HG03575 (cell line): Measurements from ENCODE around the gene DHRS3.
"Not testable (repeated sequence)": the region's sequence is repeated elsewhere in the genome, so short reads cannot be mapped to it uniquely, and the experiment has no call there.

Experiments used
- ATAC-seq: cut with Tn5 transposase; IDR thresholded peaks from one replicate; pipeline ENCODE4 v1.9.1; 2021; ENCODE audit not compliant: unreplicated experiment, insufficient number of reproducible peaks, low FRiP score; ENCODE audit errors: extremely low read depth

Gene DHRS3

GRCh38 chr1:12584900-12585525, 33.0 kb downstream of the DHRS3 start:
- ATAC-seq, result no peak

- ATAC-seq, result no peak
Measured at GRCh38 chr1:12583484-12583883, 34.5 kb downstream of the DHRS3 start.

- no peak for ATAC-seq
Measured at GRCh38 chr1:12582649-12583048, 35.4 kb downstream of the DHRS3 start.

- ATAC-seq, result no peak
Measured at GRCh38 chr1:12581179-12581578, 36.8 kb downstream of the DHRS3 start.

- no peak for ATAC-seq
Measured at GRCh38 chr1:12580054-12580887, 37.7 kb downstream of the DHRS3 start.

GRCh38 chr1:12578860-12579422, 39.1 kb downstream of the DHRS3 start:
- ATAC-seq, result no peak

- ATAC-seq, result no peak
Measured at GRCh38 chr1:12577020-12577419, 41.0 kb downstream of the DHRS3 start.

- no peak for ATAC-seq
Measured at GRCh38 chr1:12574757-12575139, 43.3 kb downstream of the DHRS3 start.

GRCh38 chr1:12573015-12573825, 44.8 kb downstream of the DHRS3 start:
- ATAC-seq, result no peak

GRCh38 chr1:12572522-12572921, 45.5 kb downstream of the DHRS3 start:
- ATAC-seq, result no peak

GRCh38 chr1:12570291-12570690, 47.7 kb downstream of the DHRS3 start:
- ATAC-seq, result no peak

GRCh38 chr1:12568009-12568767, 49.8 kb downstream of the DHRS3 start:
- ATAC-seq, result no peak

GRCh38 chr1:12567288-12567819, 50.7 kb downstream of the DHRS3 start:
- no peak for ATAC-seq

GRCh38 chr1:12566484-12567287, 51.3 kb downstream of the DHRS3 start:
- no peak for ATAC-seq

GRCh38 chr1:12565966-12566352, 52.1 kb downstream of the DHRS3 start:
- ATAC-seq, result no peak

GRCh38 chr1:12565094-12565965, 52.7 kb downstream of the DHRS3 start:
- no peak for ATAC-seq

- ATAC-seq, result not testable (repeated sequence)
Measured at GRCh38 chr1:12564251-12564650, 53.8 kb downstream of the DHRS3 start.
